HEK293 (cell line): ENCODE data around the gene NPTX1.

Experiments
- TF ChIP-seq, protein P1 (sequence below): sonication (generic); formaldehyde crosslinking; IDR thresholded peaks from 2 replicates; pipeline ENCODE4 v1.8.1; 2022; ENCODE audit warnings: mild to moderate bottlenecking, moderate library complexity, missing genetic modification reagents
- TF ChIP-seq, protein P2 (sequence below): fragments of 450-650 bp; formaldehyde crosslinking; IDR thresholded peaks from 2 replicates; pipeline ENCODE4 v1.5.1; 2016; ENCODE audit warnings: missing biosample characterization, missing genetic modification characterization
- TF ChIP-seq, protein P3 (sequence below): fragments of 450-650 bp; formaldehyde crosslinking; IDR thresholded peaks from 2 replicates; pipeline ENCODE4 v1.5.1; 2016; ENCODE audit warnings: missing biosample characterization, missing genetic modification characterization

DNA sequence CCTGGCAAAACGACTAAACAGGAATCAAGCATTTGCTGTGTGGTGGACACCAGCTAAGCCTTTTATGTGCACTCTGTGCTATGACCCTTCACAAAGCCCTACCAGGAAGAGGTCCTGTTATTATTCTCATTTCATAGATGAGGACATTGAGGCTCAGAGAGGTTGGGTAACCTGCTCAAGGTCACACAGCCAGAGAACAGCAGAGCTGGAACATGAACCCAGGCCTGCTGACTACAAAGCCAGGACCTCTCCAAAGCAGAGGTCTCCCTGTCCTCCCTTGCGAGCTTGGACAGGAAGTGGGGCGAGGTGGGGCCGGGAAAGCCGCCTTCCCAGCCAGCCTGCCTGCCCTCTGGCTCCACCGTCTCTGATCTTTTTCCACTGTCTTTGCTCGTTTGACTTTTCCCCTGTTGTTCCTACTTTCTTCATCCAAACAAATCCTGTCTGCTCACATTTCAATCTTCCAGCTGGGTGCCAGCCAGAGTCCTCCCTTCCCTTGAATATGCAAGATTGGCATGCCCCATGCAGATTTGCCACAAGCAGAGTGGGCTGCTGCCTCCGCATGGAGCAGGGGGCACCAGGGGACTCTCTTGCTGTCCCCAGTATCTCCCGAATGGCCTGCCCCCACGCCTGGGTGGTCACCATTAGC, 44.5 kb upstream of the NPTX1 start:
- TF ChIP-seq, protein P1, sequence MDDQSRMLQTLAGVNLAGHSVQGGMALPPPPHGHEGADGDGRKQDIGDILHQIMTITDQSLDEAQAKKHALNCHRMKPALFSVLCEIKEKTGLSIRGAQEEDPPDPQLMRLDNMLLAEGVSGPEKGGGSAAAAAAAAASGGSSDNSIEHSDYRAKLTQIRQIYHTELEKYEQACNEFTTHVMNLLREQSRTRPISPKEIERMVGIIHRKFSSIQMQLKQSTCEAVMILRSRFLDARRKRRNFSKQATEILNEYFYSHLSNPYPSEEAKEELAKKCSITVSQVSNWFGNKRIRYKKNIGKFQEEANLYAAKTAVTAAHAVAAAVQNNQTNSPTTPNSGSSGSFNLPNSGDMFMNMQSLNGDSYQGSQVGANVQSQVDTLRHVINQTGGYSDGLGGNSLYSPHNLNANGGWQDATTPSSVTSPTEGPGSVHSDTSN (CRISPR knock-in tag) = no peak
- TF ChIP-seq, protein P2, sequence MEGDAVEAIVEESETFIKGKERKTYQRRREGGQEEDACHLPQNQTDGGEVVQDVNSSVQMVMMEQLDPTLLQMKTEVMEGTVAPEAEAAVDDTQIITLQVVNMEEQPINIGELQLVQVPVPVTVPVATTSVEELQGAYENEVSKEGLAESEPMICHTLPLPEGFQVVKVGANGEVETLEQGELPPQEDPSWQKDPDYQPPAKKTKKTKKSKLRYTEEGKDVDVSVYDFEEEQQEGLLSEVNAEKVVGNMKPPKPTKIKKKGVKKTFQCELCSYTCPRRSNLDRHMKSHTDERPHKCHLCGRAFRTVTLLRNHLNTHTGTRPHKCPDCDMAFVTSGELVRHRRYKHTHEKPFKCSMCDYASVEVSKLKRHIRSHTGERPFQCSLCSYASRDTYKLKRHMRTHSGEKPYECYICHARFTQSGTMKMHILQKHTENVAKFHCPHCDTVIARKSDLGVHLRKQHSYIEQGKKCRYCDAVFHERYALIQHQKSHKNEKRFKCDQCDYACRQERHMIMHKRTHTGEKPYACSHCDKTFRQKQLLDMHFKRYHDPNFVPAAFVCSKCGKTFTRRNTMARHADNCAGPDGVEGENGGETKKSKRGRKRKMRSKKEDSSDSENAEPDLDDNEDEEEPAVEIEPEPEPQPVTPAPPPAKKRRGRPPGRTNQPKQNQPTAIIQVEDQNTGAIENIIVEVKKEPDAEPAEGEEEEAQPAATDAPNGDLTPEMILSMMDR (tag by site-specific recombination) = no peak
- TF ChIP-seq, protein P3, sequence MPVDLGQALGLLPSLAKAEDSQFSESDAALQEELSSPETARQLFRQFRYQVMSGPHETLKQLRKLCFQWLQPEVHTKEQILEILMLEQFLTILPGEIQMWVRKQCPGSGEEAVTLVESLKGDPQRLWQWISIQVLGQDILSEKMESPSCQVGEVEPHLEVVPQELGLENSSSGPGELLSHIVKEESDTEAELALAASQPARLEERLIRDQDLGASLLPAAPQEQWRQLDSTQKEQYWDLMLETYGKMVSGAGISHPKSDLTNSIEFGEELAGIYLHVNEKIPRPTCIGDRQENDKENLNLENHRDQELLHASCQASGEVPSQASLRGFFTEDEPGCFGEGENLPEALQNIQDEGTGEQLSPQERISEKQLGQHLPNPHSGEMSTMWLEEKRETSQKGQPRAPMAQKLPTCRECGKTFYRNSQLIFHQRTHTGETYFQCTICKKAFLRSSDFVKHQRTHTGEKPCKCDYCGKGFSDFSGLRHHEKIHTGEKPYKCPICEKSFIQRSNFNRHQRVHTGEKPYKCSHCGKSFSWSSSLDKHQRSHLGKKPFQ = no peak
